Lower leg skin (tissue), 3 donors: Measurements from ENCODE around the gene PKD1L1.

Experiments
- CTCF ChIP-seq, 3 donors: fragments of 450-650 bp; IDR thresholded peaks; one replicate each; pipeline ENCODE4 v1.5.1; 2016; ENCODE audit warnings: antibody characterized with exemption in 3 of 3, mild to moderate bottlenecking in 3 of 3, moderate library complexity in 2 of 3
- POLR2A ChIP-seq, 2 donors: fragments of 450-650 bp; IDR thresholded peaks; one replicate each; pipeline ENCODE4 v1.6.1; 2016 to 2017; ENCODE audit warnings: antibody characterized with exemption in 2 of 2, mild to moderate bottlenecking in 1 of 2, moderate library complexity in 1 of 2

DNA sequence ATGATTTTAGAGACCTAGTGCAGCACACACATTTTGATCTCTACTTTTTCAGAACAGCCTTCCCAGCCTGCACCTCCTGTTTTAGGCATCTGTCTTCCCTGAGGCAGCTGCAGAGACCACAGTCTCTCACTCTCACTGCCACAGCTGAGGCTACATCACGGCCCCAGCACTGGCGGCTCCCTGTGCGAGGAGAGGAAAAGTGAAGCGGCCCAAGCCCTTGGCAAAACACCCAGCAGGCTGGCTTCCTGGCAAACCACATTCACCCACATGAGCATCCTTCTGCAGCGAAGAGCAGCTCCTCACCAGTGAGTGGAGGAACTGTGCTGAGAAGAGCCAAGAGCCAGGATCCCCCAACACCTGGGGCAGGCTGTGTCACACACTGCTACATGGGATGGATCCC is 17.2 kb upstream of the PKD1L1 start:
- TF ChIP-seq CTCF (IDR thresholded peaks at IDR 0.05) (no peak), POLR2A (IDR thresholded peaks at IDR 0.05) (no peak)
